Thyroid gland (tissue), 4 donors: ENCODE results near the gene DNAJA3. TPM values are rescaled to one million over a fixed set of nuclear protein-coding genes. Genes with fewer than 3 reads are reported as not detected.

ENCODE experiments used
- DNase-seq, 2 donors: peaks; one replicate each; pipeline ENCODE4 v3.0.0-alpha.2; 2019
- H3K27ac ChIP-seq, 3 donors: fragments of 200-600 bp; sonication (generic); 1 replicate in 2 of 3; 2 replicates in 1 of 3; pipeline ENCODE4 v1.5.1; 2016 to 2019; ENCODE audit warnings: mild to moderate bottlenecking in 1 of 3, moderate library complexity in 1 of 3
- H3K27me3 ChIP-seq: fragments of 200-600 bp; sonication (generic); one replicate; pipeline ENCODE4 v1.5.1; 2019
- H3K36me3 ChIP-seq, 2 donors: fragments of 200-600 bp; sonication (generic); one replicate each; pipeline ENCODE4 v1.5.1; 2016 to 2019
- H3K4me1 ChIP-seq, 2 donors: fragments of 200-600 bp; sonication (generic); one replicate each; pipeline ENCODE4 v1.5.1; 2017 to 2019
- H3K4me3 ChIP-seq, 3 donors: fragments of 200-600 bp; sonication (generic); replicated peaks in 1 of 3; 1 replicate in 2 of 3; 2 replicates in 1 of 3; pipeline ENCODE4 v1.5.1; 2016; ENCODE audit warnings: mild to moderate bottlenecking in 1 of 3
- H3K9me3 ChIP-seq: fragments of 200-600 bp; sonication (generic); one replicate; pipeline ENCODE4 v1.5.1; 2017
- CTCF ChIP-seq, 6 experiments: fragments of 200-600 bp in 3 of 6; fragments of 450-650 bp in 3 of 6; sonication (generic) in 3 of 6; IDR thresholded peaks; one replicate each; pipeline ENCODE4 v1.5.1; 2016 to 2019; ENCODE audit warnings: antibody characterized with exemption in 6 of 6, mild to moderate bottlenecking in 2 of 6, inconsistent platforms in 1 of 6, moderate library complexity in 1 of 6
- POLR2A ChIP-seq, 2 donors: fragments of 450-650 bp; IDR thresholded peaks; one replicate each; pipeline ENCODE4 v1.6.1; 2017; ENCODE audit warnings: antibody characterized with exemption in 2 of 2, mild to moderate bottlenecking in 2 of 2, moderate library complexity in 1 of 2
- WGBS, 2 donors: methylation state at CpG; one replicate each; pipeline ENCODE4 v1.1.5; 2017; 5-methylcytosine and 5-hydroxymethylcytosine counted together
- intact Hi-C: fragments of 100-400 bp; cut with DNase I; formaldehyde crosslinking; loops from one replicate; pipeline ENCODE4 v1.15.1; 2023
- total RNA-seq, 4 donors: library from RNA; depleted of rRNA; stranded (reverse); fragments of >200 nt; gene quantifications; one replicate each; pipeline ENCODE4 v1.2.3, GENCODE V29; 2016

DNAJA3 gene
- total RNA-seq, 4 donors from 2014 or later: 41.0 to 61.0 (median 51.0) TPM

- Histone ChIP-seq H3K4me3 (no peak overlapping the region), H3K27ac (no peak overlapping the region), H3K27me3 (no peaks in the 10 kb centered on the region), H3K9me3 (no peaks in the 10 kb centered on the region), H3K4me1 (peaks cover 0 to 6% of the 10 kb centered on the region in 2 donors), H3K36me3 (peaks cover 17 to 25% of the 10 kb centered on the region in 2 donors)
- 93 to 94% methylated on average over 12 to 18 of the region's 24 CpGs for WGBS, 2 donors
- no peak for DNase-seq
- intact Hi-C loops: loop anchor here (2.0 to 5.0 kb wide), 2 partner anchors 43 to 111 kb away; no protein-coding TSS in a partner anchor
- TF ChIP-seq CTCF (IDR thresholded peaks at IDR 0.05): no peak
- TF ChIP-seq POLR2A (IDR thresholded peaks at IDR 0.05): no peak
Observed at GRCh38 chr16:4403133-4403949, 22.3 kb upstream of the DNAJA3 start.

- DNase-seq: peak in 1 of 2 donors; percentile 34
- H3K9me3 ChIP-seq: no peaks in the 10 kb centered on the region
- WGBS, 2 donors: 82 to 88% methylated on average over 20 of the region's 20 CpGs
- H3K4me1 ChIP-seq: peaks cover 0 to 6% of the 10 kb centered on the region in 2 donors
- H3K27me3 ChIP-seq: no peaks in the 10 kb centered on the region
- TF ChIP-seq POLR2A (IDR thresholded peaks at IDR 0.05) (no peak), CTCF (IDR thresholded peaks at IDR 0.05) (peak in 4 of 6 experiments; percentile 16 to 40 (median 31))
- no peak overlapping the region for H3K27ac ChIP-seq
- peaks cover 17 to 25% of the 10 kb centered on the region in 2 donors for H3K36me3 ChIP-seq
- no peak overlapping the region for H3K4me3 ChIP-seq
- intact Hi-C loops: loop anchor here (5.0 kb wide), 1 partner anchor 112 kb away; no protein-coding TSS in a partner anchor
Observed at GRCh38 chr16:4404247-4404966, 21.3 kb upstream of the DNAJA3 start.

GRCh38 chr16:4404967-4405696 lies 20.5 kb upstream of the DNAJA3 start:
- Histone ChIP-seq H3K27me3 (no peaks in the 10 kb centered on the region), H3K4me3 (no peak overlapping the region), H3K4me1 (peaks cover 0 to 6% of the 10 kb centered on the region in 2 donors), H3K27ac (no peak overlapping the region), H3K9me3 (no peaks in the 10 kb centered on the region), H3K36me3 (peaks cover 17 to 25% of the 10 kb centered on the region in 2 donors)
- 85 to 89% methylated on average over 12 to 17 of the region's 24 CpGs for WGBS, 2 donors
- intact Hi-C loops: loop anchor here (5.0 kb wide), 1 partner anchor 113 kb away; no protein-coding TSS in a partner anchor
- DNase-seq: no peak
- no peak for TF ChIP-seq CTCF (IDR thresholded peaks at IDR 0.05)
- no peak for TF ChIP-seq POLR2A (IDR thresholded peaks at IDR 0.05)

- Histone ChIP-seq H3K9me3 (no peaks in the 10 kb centered on the region), H3K27me3 (no peaks in the 10 kb centered on the region), H3K4me3 (no peak overlapping the region), H3K4me1 (no peaks in the 10 kb centered on the region), H3K36me3 (peaks cover 22 to 29% of the 10 kb centered on the region in 2 donors), H3K27ac (no peak overlapping the region)
- TF ChIP-seq CTCF (IDR thresholded peaks at IDR 0.05) (no peak), POLR2A (IDR thresholded peaks at IDR 0.05) (no peak)
- no peak for DNase-seq
- intact Hi-C loops: no loop called here
- 87 to 91% methylated on average over 9 to 12 of the region's 22 CpGs for WGBS, 2 donors
Observed at GRCh38 chr16:4407543-4408322, 17.9 kb upstream of the DNAJA3 start.
